ENCODE results near the gene ABCA2.

ABCA2 gene

GRCh38 chr9:136979769-136980587 is 48.1 kb downstream of the ABCA2 start:
- DNase-seq = no peak

GRCh38 chr9:136978865-136979544 is 49.0 kb downstream of the ABCA2 start:
- DNase-seq = no peak

GRCh38 chr9:136978073-136978864 is 49.8 kb downstream of the ABCA2 start:
- DNase-seq = peak; percentile 80

- DNase-seq = no peak
Measured at GRCh38 chr9:136977649-136978072, 50.4 kb downstream of the ABCA2 start.

- DNase-seq = no peak
Measured at GRCh38 chr9:136977223-136977622, 50.8 kb downstream of the ABCA2 start, which contains the start of gene PTGDS. Gene PTGDS (plus strand): TSS chr9:136977504. CDS start chr9:136977579, 75 bp downstream.

GRCh38 chr9:136975644-136976043 is 52.4 kb downstream of the ABCA2 start:
- no peak for DNase-seq

- no peak for DNase-seq
Measured at GRCh38 chr9:136974817-136975535, 53.1 kb downstream of the ABCA2 start.

- DNase-seq = no peak
Measured at GRCh38 chr9:136973618-136974617, 54.1 kb downstream of the ABCA2 start.

- DNase-seq = no peak
Measured at GRCh38 chr9:136972743-136973142, 55.3 kb downstream of the ABCA2 start.

GRCh38 chr9:136972335-136972734 is 55.7 kb downstream of the ABCA2 start:
- DNase-seq = no peak

GRCh38 chr9:136971746-136972145 is 56.3 kb downstream of the ABCA2 start:
- DNase-seq = no peak

GRCh38 chr9:136970361-136970760 is 57.7 kb downstream of the ABCA2 start:
- DNase-seq = no peak

GRCh38 chr9:136969774-136970173 is 58.3 kb downstream of the ABCA2 start:
- DNase-seq = no peak

GRCh38 chr9:136969150-136969549 is 58.9 kb downstream of the ABCA2 start:
- no peak for DNase-seq

- DNase-seq = no peak
Measured at GRCh38 chr9:136968333-136969127, 59.5 kb downstream of the ABCA2 start.

- DNase-seq = no peak
Measured at GRCh38 chr9:136965771-136966484, 62.1 kb downstream of the ABCA2 start.

GRCh38 chr9:136964833-136965422 is 63.1 kb downstream of the ABCA2 start:
- no peak for DNase-seq

- no peak for DNase-seq
Measured at GRCh38 chr9:136964171-136964689, 63.8 kb downstream of the ABCA2 start.

- DNase-seq = no peak
Measured at GRCh38 chr9:136963751-136964150, 64.3 kb downstream of the ABCA2 start.
